Measurements from ENCODE around the gene ARRB1. TPM values are rescaled to one million over a fixed set of nuclear protein-coding genes. Genes with fewer than 3 reads are reported as not detected.

ARRB1 gene
- total RNA-seq, 1 donor = 48.2 TPM

GRCh38 chr11:75351791-75352587 is 528 bp upstream of the ARRB1 start:
- peak overlapping the region; percentile 62 for H3K4me3 ChIP-seq (ENCODE audit: low read length)
- H3K4me1 ChIP-seq (ENCODE audit: insufficient read depth, low read length) = peaks cover 58% of the 10 kb centered on the region
- H3K27me3 ChIP-seq (ENCODE audit: insufficient read depth, low read length) = no peaks in the 10 kb centered on the region
- H3K9me3 ChIP-seq (ENCODE audit: low read depth, low read length) = no peaks in the 10 kb centered on the region

GRCh38 chr11:75350743-75351540 is 519 bp downstream of the ARRB1 start:
- peak overlapping the region; percentile 62 for H3K4me3 ChIP-seq (ENCODE audit: low read length)
- H3K4me1 ChIP-seq (ENCODE audit: insufficient read depth, low read length) = peaks cover 69% of the 10 kb centered on the region
- H3K9me3 ChIP-seq (ENCODE audit: low read depth, low read length) = no peaks in the 10 kb centered on the region
- H3K27me3 ChIP-seq (ENCODE audit: insufficient read depth, low read length) = no peaks in the 10 kb centered on the region

GRCh38 chr11:75350122-75350742 is 1.2 kb downstream of the ARRB1 start:
- no peaks in the 10 kb centered on the region for H3K9me3 ChIP-seq (ENCODE audit: low read depth, low read length)
- H3K4me1 ChIP-seq (ENCODE audit: insufficient read depth, low read length) = peaks cover 76% of the 10 kb centered on the region
- H3K4me3 ChIP-seq (ENCODE audit: low read length) = peak overlapping the region; percentile 62
- no peaks in the 10 kb centered on the region for H3K27me3 ChIP-seq (ENCODE audit: insufficient read depth, low read length)

GRCh38 chr11:75349521-75350116 is 1.8 kb downstream of the ARRB1 start:
- Histone ChIP-seq H3K9me3 (ENCODE audit: low read depth, low read length) (no peaks in the 10 kb centered on the region), H3K4me1 (ENCODE audit: insufficient read depth, low read length) (peaks cover 82% of the 10 kb centered on the region), H3K27me3 (ENCODE audit: insufficient read depth, low read length) (no peaks in the 10 kb centered on the region), H3K4me3 (ENCODE audit: low read length) (peak overlapping the region; percentile 62)

GRCh38 chr11:75347781-75348566 is 3.5 kb downstream of the ARRB1 start:
- Histone ChIP-seq H3K9me3 (ENCODE audit: low read depth, low read length) (no peaks in the 10 kb centered on the region), H3K27me3 (ENCODE audit: insufficient read depth, low read length) (no peaks in the 10 kb centered on the region), H3K4me3 (ENCODE audit: low read length) (no peak overlapping the region), H3K4me1 (ENCODE audit: insufficient read depth, low read length) (peaks cover 92% of the 10 kb centered on the region)

GRCh38 chr11:75346912-75347647 is 4.4 kb downstream of the ARRB1 start:
- no peak overlapping the region for H3K4me3 ChIP-seq (ENCODE audit: low read length)
- no peaks in the 10 kb centered on the region for H3K9me3 ChIP-seq (ENCODE audit: low read depth, low read length)
- H3K4me1 ChIP-seq (ENCODE audit: insufficient read depth, low read length) = peaks cover 93% of the 10 kb centered on the region
- no peaks in the 10 kb centered on the region for H3K27me3 ChIP-seq (ENCODE audit: insufficient read depth, low read length)

GRCh38 chr11:75346296-75346695 is 5.2 kb downstream of the ARRB1 start:
- H3K4me3 ChIP-seq (ENCODE audit: low read length) = no peak overlapping the region

GRCh38 chr11:75345455-75346160 is 5.9 kb downstream of the ARRB1 start:
- H3K4me3 ChIP-seq (ENCODE audit: low read length) = no peak overlapping the region
- H3K9me3 ChIP-seq (ENCODE audit: low read depth, low read length) = no peaks in the 10 kb centered on the region
- peaks cover 100% of the 10 kb centered on the region for H3K4me1 ChIP-seq (ENCODE audit: insufficient read depth, low read length)
- H3K27me3 ChIP-seq (ENCODE audit: insufficient read depth, low read length) = no peaks in the 10 kb centered on the region

More at GRCh38 chr11:75346296-75346695, 5.2 kb downstream of the ARRB1 start:
- H3K4me1 ChIP-seq (ENCODE audit: insufficient read depth, low read length) = peaks cover 100% of the 10 kb centered on the region
- H3K9me3 ChIP-seq (ENCODE audit: low read depth, low read length) = no peaks in the 10 kb centered on the region
- H3K27me3 ChIP-seq (ENCODE audit: insufficient read depth, low read length) = no peaks in the 10 kb centered on the region

GRCh38 chr11:75344761-75345454 is 6.6 kb downstream of the ARRB1 start:
- Histone ChIP-seq H3K4me1 (ENCODE audit: insufficient read depth, low read length) (peaks cover 100% of the 10 kb centered on the region), H3K9me3 (ENCODE audit: low read depth, low read length) (no peaks in the 10 kb centered on the region), H3K4me3 (ENCODE audit: low read length) (no peak overlapping the region), H3K27me3 (ENCODE audit: insufficient read depth, low read length) (no peaks in the 10 kb centered on the region)

- Histone ChIP-seq H3K27me3 (ENCODE audit: insufficient read depth, low read length) (no peaks in the 10 kb centered on the region), H3K9me3 (ENCODE audit: low read depth, low read length) (no peaks in the 10 kb centered on the region), H3K4me3 (ENCODE audit: low read length) (no peak overlapping the region), H3K4me1 (ENCODE audit: insufficient read depth, low read length) (peaks cover 100% of the 10 kb centered on the region)
Observed at GRCh38 chr11:75344186-75344585, 7.3 kb downstream of the ARRB1 start.

GRCh38 chr11:75342966-75343870 is 8.2 kb downstream of the ARRB1 start:
- peaks cover 100% of the 10 kb centered on the region for H3K4me1 ChIP-seq (ENCODE audit: insufficient read depth, low read length)

GRCh38 chr11:75342231-75342918 is 9.1 kb downstream of the ARRB1 start:
- H3K9me3 ChIP-seq (ENCODE audit: low read depth, low read length) = no peaks in the 10 kb centered on the region
- H3K4me3 ChIP-seq (ENCODE audit: low read length) = no peak overlapping the region
- H3K27me3 ChIP-seq (ENCODE audit: insufficient read depth, low read length) = no peaks in the 10 kb centered on the region
- H3K4me1 ChIP-seq (ENCODE audit: insufficient read depth, low read length) = peaks cover 100% of the 10 kb centered on the region

More at GRCh38 chr11:75342966-75343870, 8.2 kb downstream of the ARRB1 start:
- Histone ChIP-seq H3K27me3 (ENCODE audit: insufficient read depth, low read length) (no peaks in the 10 kb centered on the region), H3K4me3 (ENCODE audit: low read length) (no peak overlapping the region), H3K9me3 (ENCODE audit: low read depth, low read length) (no peaks in the 10 kb centered on the region)
